Stimulated activated CD4-positive, alpha-beta T cell treated with anti-CD3 and anti-CD28 coated beads, Interleukin-2, amount 100 ng/mL, for 24 hours (primary cell): ENCODE data around the gene MKLN1.
"Not testable (repeated sequence)": the region's sequence is repeated elsewhere in the genome, so short reads cannot be mapped to it uniquely, and the experiment has no call there.

ENCODE experiments used
- DNase-seq, 2 donors: peaks; one replicate each; pipeline ENCODE4 v3.0.0-alpha.2; 2020

Gene MKLN1

GRCh38 chr7:131403322-131403721 is 75.6 kb downstream of the MKLN1 start:
- DNase-seq: no peak

GRCh38 chr7:131404226-131404911 is 76.7 kb downstream of the MKLN1 start:
- DNase-seq: no peak

GRCh38 chr7:131409129-131409766 is 81.6 kb downstream of the MKLN1 start:
- no peak for DNase-seq

- DNase-seq: no peak
Observed at GRCh38 chr7:131412031-131412430, 84.4 kb downstream of the MKLN1 start.

GRCh38 chr7:131413711-131414110 is 86.0 kb downstream of the MKLN1 start:
- no peak for DNase-seq

GRCh38 chr7:131424219-131424822 is 96.6 kb downstream of the MKLN1 start:
- DNase-seq: no peak

- no peak for DNase-seq
Observed at GRCh38 chr7:131425992-131426391, 98.3 kb downstream of the MKLN1 start.

GRCh38 chr7:131430826-131431225 is 103.2 kb downstream of the MKLN1 start:
- DNase-seq: not testable (repeated sequence)

GRCh38 chr7:131431289-131431688 is 103.6 kb downstream of the MKLN1 start:
- no peak for DNase-seq

- DNase-seq: no peak
Observed at GRCh38 chr7:131431756-131432155, 104.1 kb downstream of the MKLN1 start.

- no peak for DNase-seq
Observed at GRCh38 chr7:131436384-131436783, 108.7 kb downstream of the MKLN1 start.

- no peak for DNase-seq
Observed at GRCh38 chr7:131438969-131439368, 111.3 kb downstream of the MKLN1 start.

- no peak for DNase-seq
Observed at GRCh38 chr7:131443496-131443895, 115.8 kb downstream of the MKLN1 start.

GRCh38 chr7:131444683-131445082 is 117.0 kb downstream of the MKLN1 start:
- no peak for DNase-seq

GRCh38 chr7:131449373-131449902 is 121.8 kb downstream of the MKLN1 start:
- DNase-seq: no peak

GRCh38 chr7:131454498-131454897 is 126.8 kb downstream of the MKLN1 start:
- no peak for DNase-seq

GRCh38 chr7:131455001-131455400 is 127.3 kb downstream of the MKLN1 start:
- DNase-seq: no peak

GRCh38 chr7:131455546-131455945 is 127.9 kb downstream of the MKLN1 start:
- no peak for DNase-seq

GRCh38 chr7:131456338-131456737 is 128.7 kb downstream of the MKLN1 start:
- DNase-seq: no peak

- DNase-seq: no peak
Observed at GRCh38 chr7:131459256-131459655, 131.6 kb downstream of the MKLN1 start.

GRCh38 chr7:131462059-131462458 is 134.4 kb downstream of the MKLN1 start:
- no peak for DNase-seq

GRCh38 chr7:131462715-131463114 is 135.0 kb downstream of the MKLN1 start:
- DNase-seq: not testable (repeated sequence)

- DNase-seq: no peak
Observed at GRCh38 chr7:131466735-131467365, 139.2 kb downstream of the MKLN1 start.

- DNase-seq: no peak
Observed at GRCh38 chr7:131467788-131468187, 140.1 kb downstream of the MKLN1 start.
